Measurements from ENCODE around the gene ZBTB21.

ZBTB21 gene

DNA sequence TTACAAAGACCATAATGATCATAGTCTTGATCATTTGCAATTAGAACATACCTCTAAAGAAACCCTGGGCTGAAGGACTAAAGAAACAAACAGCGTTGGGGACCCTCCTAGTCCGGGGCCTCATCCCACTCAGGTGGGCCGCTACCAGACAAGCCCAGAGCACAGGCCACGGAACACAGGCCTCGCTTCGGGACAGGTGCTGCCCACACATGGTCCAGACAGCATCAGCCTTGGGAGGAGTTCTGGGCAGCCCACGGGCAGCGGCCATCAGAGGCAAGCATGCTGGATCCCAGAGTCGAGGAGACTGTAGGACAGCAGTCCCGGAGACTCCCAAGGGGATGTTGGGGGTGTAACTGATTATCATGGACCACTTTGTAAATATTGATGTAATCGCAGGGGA, 61.3 kb downstream of the ZBTB21 start:
- no peak for DNase-seq

DNA sequence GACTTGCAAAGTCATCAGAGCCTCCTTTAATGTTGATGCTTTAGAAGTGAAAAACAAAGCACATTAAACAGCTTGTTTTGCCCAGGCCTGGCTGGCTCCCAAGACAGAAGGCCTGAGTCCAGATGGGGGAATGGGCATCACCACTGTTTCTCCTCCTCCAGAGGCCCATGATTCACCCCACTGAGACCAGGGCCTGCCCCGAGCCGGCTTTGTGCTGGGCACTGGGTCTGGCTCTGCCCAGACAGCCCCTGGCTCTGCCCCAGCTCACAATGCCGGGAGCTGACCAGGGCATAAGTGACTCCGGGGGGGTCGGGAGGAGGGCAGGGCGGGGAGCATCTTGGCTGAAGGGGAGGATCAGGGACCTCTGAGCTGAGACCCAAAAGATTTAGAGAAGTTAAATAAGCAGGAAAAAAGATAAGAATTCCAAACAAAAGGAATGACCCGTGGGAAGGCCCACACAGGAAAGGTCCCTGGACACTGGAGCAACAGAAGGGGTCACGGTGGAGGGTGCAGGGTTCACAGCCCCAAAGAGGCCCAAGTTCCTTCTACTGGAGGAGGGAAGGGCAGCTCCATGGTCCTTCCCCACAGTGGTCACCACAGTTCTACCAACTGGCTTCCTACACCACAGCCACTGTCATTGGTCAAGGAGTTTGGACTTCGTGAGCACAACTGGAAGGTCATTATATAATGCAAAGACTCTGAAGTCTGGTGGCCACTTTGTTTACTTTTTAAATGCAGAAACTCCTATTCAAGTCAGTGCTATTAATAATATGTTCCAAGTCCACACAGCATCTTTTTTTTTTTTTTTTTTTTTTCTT, 61.9 kb downstream of the ZBTB21 start:
- no peak for DNase-seq

DNA sequence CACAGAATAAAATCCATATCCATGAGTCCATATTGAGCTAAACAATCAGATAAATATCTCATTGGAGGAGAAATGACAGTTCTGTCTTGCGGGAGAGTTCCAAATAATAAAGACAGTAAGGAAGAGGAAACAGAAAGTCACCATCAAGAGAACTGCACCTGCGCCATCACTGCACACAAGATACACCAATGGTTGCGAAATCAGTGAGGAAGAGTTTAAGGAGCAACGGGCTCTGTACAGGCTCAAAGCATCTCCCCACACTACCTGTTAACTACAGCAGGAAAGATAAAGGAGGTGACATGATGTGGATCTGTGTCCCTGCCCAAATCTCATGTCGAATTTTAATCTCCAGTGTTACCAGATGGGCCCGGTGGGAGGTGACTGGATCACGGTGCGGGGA, 64.2 kb downstream of the ZBTB21 start:
- DNase-seq, result no peak

DNA sequence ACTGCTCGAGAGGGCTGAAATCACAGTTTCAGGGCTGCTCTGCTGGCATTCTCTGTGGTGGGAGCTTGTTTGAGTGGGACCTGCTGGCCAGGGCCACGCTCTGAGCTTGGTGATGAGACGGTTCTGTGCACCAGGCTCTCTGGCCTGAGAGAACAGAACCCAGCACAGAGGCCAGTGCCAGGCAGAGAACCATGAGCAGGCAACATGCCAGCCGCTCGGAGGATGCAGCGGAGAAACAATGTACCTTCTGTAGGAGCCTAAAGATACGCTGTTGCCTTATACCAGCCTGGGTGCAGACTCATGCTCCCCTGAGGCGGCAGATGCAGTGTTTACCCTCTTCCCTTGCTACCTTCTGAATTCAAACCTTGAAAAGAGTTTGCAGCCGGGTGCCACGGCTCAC, 66.3 kb downstream of the ZBTB21 start:
- no peak for DNase-seq

DNA sequence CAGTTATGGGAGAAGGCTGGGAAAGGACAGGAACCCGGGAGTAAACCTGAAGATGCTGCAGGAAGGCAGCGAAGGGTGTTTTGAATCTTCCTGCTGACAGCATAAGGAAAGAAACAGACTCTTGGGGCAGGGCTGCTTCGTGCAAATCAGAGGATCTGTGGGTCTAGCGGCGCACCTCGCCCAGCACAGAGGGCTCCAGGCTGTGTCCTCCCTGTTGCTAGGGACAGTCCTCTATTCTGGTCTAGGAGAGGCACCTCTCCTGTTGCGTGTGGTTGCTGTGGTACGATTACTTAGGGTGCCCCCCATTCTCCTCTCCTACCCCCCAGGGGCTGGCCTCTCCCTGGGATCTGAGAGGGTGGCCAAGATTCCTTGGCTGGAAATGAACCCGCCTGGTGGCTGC, 67.7 kb downstream of the ZBTB21 start:
- no peak for DNase-seq

DNA sequence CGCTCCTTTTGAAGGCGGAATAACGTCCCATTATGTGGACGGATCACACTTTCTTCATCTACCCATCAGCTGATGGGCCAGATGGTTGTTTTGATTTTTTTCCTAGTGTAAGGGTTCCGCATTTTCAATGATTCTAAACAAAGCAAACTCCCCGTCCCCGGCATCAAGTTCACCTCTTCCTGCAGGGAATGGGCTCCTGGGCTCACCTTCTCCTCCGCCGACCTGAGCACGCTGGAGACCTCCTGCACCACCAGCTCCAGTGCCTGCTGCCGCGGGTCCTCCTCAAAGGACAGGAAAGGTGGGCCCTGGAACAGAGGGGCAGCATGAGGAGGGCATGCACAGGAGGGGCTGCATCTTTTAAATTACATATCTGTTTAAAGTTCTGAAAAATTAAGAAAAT, 68.2 kb downstream of the ZBTB21 start:
- DNase-seq, result no peak

DNA sequence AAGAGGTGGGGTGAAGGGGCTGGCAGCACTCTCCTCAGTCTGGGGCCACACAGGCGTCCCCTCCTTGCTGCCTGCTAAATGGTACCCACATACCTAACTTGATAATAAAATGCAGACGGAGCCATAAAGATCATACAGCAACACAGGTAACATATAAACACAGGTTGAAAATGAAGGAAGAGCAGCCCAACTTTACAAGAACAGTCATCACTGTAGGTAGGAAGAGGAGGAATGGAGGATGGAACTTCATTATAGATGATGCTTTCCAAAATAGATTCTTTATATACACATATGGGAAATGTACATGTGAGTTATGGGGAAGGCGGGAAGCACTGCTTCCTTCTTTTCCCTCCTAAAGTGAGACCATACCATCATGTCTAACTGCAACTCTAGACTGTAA, 69.7 kb downstream of the ZBTB21 start:
- no peak for DNase-seq

DNA sequence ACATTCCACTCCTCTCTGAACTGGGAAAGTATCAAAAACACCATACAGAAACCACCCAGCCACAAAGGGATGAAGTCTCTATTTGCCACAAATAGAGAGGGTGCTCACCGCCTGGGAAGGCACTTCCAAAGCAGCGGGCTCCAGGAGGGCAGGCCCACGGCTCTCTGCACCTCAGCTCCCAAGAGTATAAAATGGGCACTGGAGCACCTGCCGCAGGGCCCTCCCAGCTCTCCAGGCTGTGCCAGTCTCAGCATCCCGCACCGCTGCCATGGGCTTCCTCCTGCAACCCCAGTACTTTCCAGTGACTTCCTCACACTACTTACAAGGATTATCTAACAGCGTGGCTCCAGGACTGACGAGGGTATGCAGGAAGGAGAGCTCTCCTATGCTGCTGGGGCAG, 70.8 kb downstream of the ZBTB21 start:
- DNase-seq, result no peak

Data from Kasumi-1 (cell line).